Keratinocyte (primary cell): ENCODE results near the gene CZIB. TPM values are rescaled to one million over a fixed set of nuclear protein-coding genes. Genes with fewer than 3 reads are reported as not detected.

ENCODE experiments used
- DNase-seq: peaks from one replicate; pipeline ENCODE4 v3.0.0-alpha.2; 2011; ENCODE audit warnings: low read depth, missing footprints, low spot score
- FAIRE-seq: peaks from 2 replicates; lab custom pipeline; 2011; peaks lifted over from hg19 to GRCh38; lab: Jason Lieb, UNC
- H2AFZ ChIP-seq: 2 replicates; pipeline ENCODE4 v1.6.0; 2012; ENCODE audit warnings: low read length, control low read depth, inconsistent platforms; ENCODE audit not compliant: control insufficient read depth
- H3K27ac ChIP-seq: 2 replicates; pipeline ENCODE4 v1.5.1; 2011; ENCODE audit warnings: low read length; ENCODE audit not compliant: control insufficient read depth, insufficient read depth
- H3K27me3 ChIP-seq: 3 replicates; pipeline ENCODE4 v1.6.0; 2011; ENCODE audit warnings: low read length; ENCODE audit not compliant: control insufficient read depth, insufficient read depth; ENCODE audit errors: extremely low read depth
- H3K36me3 ChIP-seq, 2 experiments: 2 replicates in 1 of 2; 3 replicates in 1 of 2; pipeline ENCODE4 v1.5.1; 2011; ENCODE audit warnings: low read length in 2 of 2, mild to moderate bottlenecking in 1 of 2; ENCODE audit not compliant: control insufficient read depth in 2 of 2, insufficient read depth in 2 of 2; ENCODE audit errors: extremely low read depth in 1 of 2
- H3K4me1 ChIP-seq: 3 replicates; pipeline ENCODE4 v1.5.1; 2011; ENCODE audit warnings: low read length; ENCODE audit not compliant: control insufficient read depth, insufficient read depth; ENCODE audit errors: extremely low read depth
- H3K4me2 ChIP-seq: 3 replicates; pipeline ENCODE4 v1.6.0; 2011; ENCODE audit warnings: low read depth, low read length; ENCODE audit not compliant: control insufficient read depth, insufficient read depth; ENCODE audit errors: extremely low read depth
- H3K4me3 ChIP-seq, 3 experiments: fragments of 200-600 bp in 1 of 3; sonication (generic) in 1 of 3; 2 replicates in 2 of 3; 3 replicates in 1 of 3; pipeline ENCODE4 v1.5.1; 2011 to 2016; ENCODE audit warnings: low read length in 3 of 3, mild to moderate bottlenecking in 3 of 3, control low read depth in 2 of 3, inconsistent platforms in 1 of 3, low read depth in 1 of 3, mixed read lengths in 1 of 3, mixed run types in 1 of 3, moderate library complexity in 1 of 3; ENCODE audit not compliant: control insufficient read depth in 2 of 3, insufficient read depth in 2 of 3; ENCODE audit errors: extremely low read depth in 1 of 3
- H3K79me2 ChIP-seq: 2 replicates; pipeline ENCODE4 v1.6.0; 2012; ENCODE audit warnings: low read length; ENCODE audit not compliant: control insufficient read depth, insufficient read depth
- H3K9ac ChIP-seq: 3 replicates; pipeline ENCODE4 v1.6.0; 2011; ENCODE audit warnings: low read length; ENCODE audit not compliant: control insufficient read depth, insufficient read depth; ENCODE audit errors: extremely low read depth
- H3K9me1 ChIP-seq: 3 replicates; pipeline ENCODE4 v1.6.0; 2011; ENCODE audit warnings: low read length; ENCODE audit not compliant: control insufficient read depth, insufficient read depth; ENCODE audit errors: extremely low read depth
- H3K9me3 ChIP-seq: 2 replicates; pipeline ENCODE4 v1.5.1; 2012; ENCODE audit warnings: low read depth, low read length; ENCODE audit not compliant: control insufficient read depth
- H4K20me1 ChIP-seq: 3 replicates; pipeline ENCODE4 v1.6.0; 2011; ENCODE audit warnings: low read length; ENCODE audit not compliant: control insufficient read depth, insufficient read depth; ENCODE audit errors: extremely low read depth
- CTCF ChIP-seq, 3 experiments: IDR thresholded peaks in 1 of 3; conservative IDR thresholded peaks in 1 of 3; optimal IDR thresholded peaks in 1 of 3; 2 replicates in 2 of 3; 3 replicates in 1 of 3; pipeline versions ENCODE3 to v1.5.1; 2011; ENCODE audit warnings: low read length in 3 of 3, mild to moderate bottlenecking in 3 of 3, moderate library complexity in 2 of 3, control low read depth in 1 of 3, inconsistent platforms in 1 of 3; ENCODE audit not compliant: insufficient read depth in 2 of 3; ENCODE audit errors: extremely low read depth in 1 of 3
- EZH2 ChIP-seq: IDR thresholded peaks from one replicate; pipeline ENCODE4 v1.6.1; 2012; ENCODE audit warnings: inconsistent platforms, mild to moderate bottlenecking, low read length, moderate library complexity
- dilution Hi-C: fragments of 300-500 bp; cut with MboI; formaldehyde crosslinking; loops from one replicate; pipeline ENCODE4 v1.7.0; 2020; ENCODE audit warnings: low sequenced_read_pairs; ENCODE audit not compliant: extremely low pct_ligation_motif_present
- polyA plus RNA-seq, 5 experiments: library from polyadenylated mRNA; depleted of rRNA in 3 of 5; stranded (reverse) in 3 of 5; stranded (forward) in 1 of 5; unstranded in 1 of 5; fragments of >200 nt; gene quantifications; 1 replicate in 1 of 5; 2 replicates in 3 of 5; 3 replicates in 1 of 5; pipeline versions ENCODE4 v1.2.1 to v1.2.3, GENCODE V29; 2011 to 2012; ENCODE audit warnings: missing spikeins in 2 of 5, low read depth in 1 of 5, low replicate concordance in 1 of 5

CZIB gene
- polyA plus RNA-seq, 1 donor (not counting 4 experiments of a cell fraction or from before 2014, with no cell fraction given): 52.6 TPM

- TF ChIP-seq CTCF (optimal IDR thresholded peaks at IDR 0.05 in 1 of 3, IDR thresholded peaks at IDR 0.05 in 1 of 3, conservative IDR thresholded peaks at IDR 0.05 in 1 of 3; ENCODE audit: extremely low read depth in 1 of 3, insufficient read depth in 2 of 3, low read length in 3 of 3) (no peak), EZH2 (no peak)
- Histone ChIP-seq H3K79me2 (no peaks in the 10 kb centered on the region), H3K4me2 (no peak overlapping the region), H3K9me3 (no peaks in the 10 kb centered on the region), H2AFZ (no peak overlapping the region), H3K4me1 (no peaks in the 10 kb centered on the region), H4K20me1 (no peaks in the 10 kb centered on the region), H3K9ac (no peak overlapping the region), H3K27ac (no peak overlapping the region), H3K9me1 (no peaks in the 10 kb centered on the region), H3K27me3 (no peaks in the 10 kb centered on the region), H3K36me3 (peaks cover 38 to 44% of the 10 kb centered on the region in 2 experiments), H3K4me3 (no peak overlapping the region)
- DNase-seq (no peak), FAIRE-seq (no peak)
- dilution Hi-C loops: no loop called here
These were observed 41.6 kb upstream of the CZIB start for GRCh38 chr1:53262000-53262399.

GRCh38 chr1:53260631-53261247 lies 40.3 kb upstream of the CZIB start:
- Histone ChIP-seq H3K4me1 (no peaks in the 10 kb centered on the region), H3K27me3 (no peaks in the 10 kb centered on the region), H3K27ac (no peak overlapping the region), H3K9me3 (no peaks in the 10 kb centered on the region), H3K79me2 (no peaks in the 10 kb centered on the region), H4K20me1 (no peaks in the 10 kb centered on the region), H3K4me3 (no peak overlapping the region), H3K9me1 (no peaks in the 10 kb centered on the region), H3K4me2 (no peak overlapping the region), H2AFZ (no peak overlapping the region), H3K36me3 (peaks cover 41 to 47% of the 10 kb centered on the region in 2 experiments), H3K9ac (no peak overlapping the region)
- dilution Hi-C loops: no loop called here
- DNase-seq: no peak
- no peak for TF ChIP-seq CTCF (optimal IDR thresholded peaks at IDR 0.05 in 1 of 3, IDR thresholded peaks at IDR 0.05 in 1 of 3, conservative IDR thresholded peaks at IDR 0.05 in 1 of 3; ENCODE audit: extremely low read depth in 1 of 3, insufficient read depth in 2 of 3, low read length in 3 of 3)
- TF ChIP-seq EZH2: no peak
- FAIRE-seq: no peak
